Measurements from ENCODE around the gene GTSF1L. TPM values are rescaled to one million over a fixed set of nuclear protein-coding genes. Genes with fewer than 3 reads are reported as not detected.

GTSF1L gene
- total RNA-seq, 2 experiments from 2014 or later = not detected

DNA sequence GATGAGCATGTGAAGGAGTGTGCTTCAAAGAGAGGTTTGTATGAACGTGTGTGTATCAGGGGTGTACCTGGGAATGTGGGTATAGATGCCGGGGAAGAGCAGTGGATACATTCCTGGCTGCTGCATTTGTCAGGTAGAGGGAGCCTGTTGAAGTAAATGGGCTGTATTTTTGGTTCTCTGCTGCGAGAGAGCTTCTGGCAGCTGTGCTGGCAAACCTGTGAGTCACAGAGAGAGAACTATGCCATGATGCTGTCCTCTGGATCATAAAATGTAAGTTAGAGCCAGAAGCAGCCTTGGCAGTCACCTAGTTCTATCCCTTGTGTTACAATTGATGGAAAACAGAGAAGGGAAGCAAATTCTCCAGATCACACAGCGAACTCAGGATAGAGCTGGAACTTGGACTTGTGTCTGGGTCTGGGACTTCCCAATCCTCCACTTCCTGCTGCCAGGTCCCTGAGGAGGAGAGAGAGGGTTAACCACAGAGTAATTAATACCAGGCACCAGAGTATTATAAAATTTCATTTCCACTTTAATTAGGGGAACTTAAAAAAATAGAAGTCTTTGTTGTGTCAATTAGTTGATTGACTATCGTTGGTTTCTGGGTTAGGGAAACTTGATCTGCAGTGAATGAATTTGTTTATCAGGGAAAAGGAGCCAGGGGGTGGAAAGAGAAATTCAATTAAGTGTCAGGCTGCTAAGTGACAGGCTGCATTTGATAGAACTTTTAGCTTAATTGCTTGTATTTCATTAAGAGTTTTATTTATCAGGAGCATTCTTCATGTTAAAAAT is 41.1 kb upstream of the GTSF1L start:
- TF ChIP-seq, protein P1, sequence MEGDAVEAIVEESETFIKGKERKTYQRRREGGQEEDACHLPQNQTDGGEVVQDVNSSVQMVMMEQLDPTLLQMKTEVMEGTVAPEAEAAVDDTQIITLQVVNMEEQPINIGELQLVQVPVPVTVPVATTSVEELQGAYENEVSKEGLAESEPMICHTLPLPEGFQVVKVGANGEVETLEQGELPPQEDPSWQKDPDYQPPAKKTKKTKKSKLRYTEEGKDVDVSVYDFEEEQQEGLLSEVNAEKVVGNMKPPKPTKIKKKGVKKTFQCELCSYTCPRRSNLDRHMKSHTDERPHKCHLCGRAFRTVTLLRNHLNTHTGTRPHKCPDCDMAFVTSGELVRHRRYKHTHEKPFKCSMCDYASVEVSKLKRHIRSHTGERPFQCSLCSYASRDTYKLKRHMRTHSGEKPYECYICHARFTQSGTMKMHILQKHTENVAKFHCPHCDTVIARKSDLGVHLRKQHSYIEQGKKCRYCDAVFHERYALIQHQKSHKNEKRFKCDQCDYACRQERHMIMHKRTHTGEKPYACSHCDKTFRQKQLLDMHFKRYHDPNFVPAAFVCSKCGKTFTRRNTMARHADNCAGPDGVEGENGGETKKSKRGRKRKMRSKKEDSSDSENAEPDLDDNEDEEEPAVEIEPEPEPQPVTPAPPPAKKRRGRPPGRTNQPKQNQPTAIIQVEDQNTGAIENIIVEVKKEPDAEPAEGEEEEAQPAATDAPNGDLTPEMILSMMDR (IDR thresholded peaks at IDR 0.05) = no peak
- Mint-ChIP-seq H3K27ac (no peak overlapping the region), H3K36me3 (ENCODE audit: low read depth) (no peaks in the 10 kb centered on the region), H3K9me3 (no peaks in the 10 kb centered on the region), H3K4me1 (ENCODE audit: low read depth) (no peaks in the 10 kb centered on the region), H3K4me3 (no peak overlapping the region), H3K27me3 (peaks cover 25% of the 10 kb centered on the region)
- CTCF ChIA-PET = no interaction called here
- no peak for DNase-seq
- no peak for ATAC-seq
- POLR2A ChIA-PET = no interaction called here
- intact Hi-C loops (cut with micrococcal nuclease) = no loop called here

DNA sequence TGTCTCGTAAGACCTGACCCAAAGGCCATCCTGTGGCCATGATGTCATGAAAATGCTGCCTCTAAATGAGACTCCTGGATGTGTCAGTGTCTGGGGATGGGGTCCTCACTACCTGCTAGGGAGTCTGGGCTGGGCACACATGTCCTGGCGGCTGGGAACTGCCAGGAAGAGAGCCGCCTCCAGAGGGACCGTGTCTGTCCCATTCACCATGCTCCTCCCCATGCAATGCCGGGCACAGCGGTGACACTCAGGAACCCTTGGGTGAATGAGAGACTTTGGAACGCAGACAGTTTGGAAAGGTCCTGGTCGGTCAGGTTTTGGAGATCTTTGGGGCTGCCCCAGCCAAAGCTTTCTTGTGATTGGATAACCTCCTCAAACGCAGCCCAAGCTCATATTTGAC is 40.1 kb upstream of the GTSF1L start:
- DNase-seq (no peak), ATAC-seq (no peak)
- ChIA-PET CTCF (no interaction called here), POLR2A (no interaction called here)
- intact Hi-C loops (cut with micrococcal nuclease) = no loop called here
- no peak overlapping the region for H3K4me3 Mint-ChIP-seq
- H3K4me1 Mint-ChIP-seq (ENCODE audit: low read depth) = no peaks in the 10 kb centered on the region
- H3K27me3 Mint-ChIP-seq = peaks cover 19% of the 10 kb centered on the region
- no peak overlapping the region for H3K27ac Mint-ChIP-seq
- TF ChIP-seq, protein P1 (IDR thresholded peaks at IDR 0.05) = no peak
- no peaks in the 10 kb centered on the region for H3K9me3 Mint-ChIP-seq
- H3K36me3 Mint-ChIP-seq (ENCODE audit: low read depth) = no peaks in the 10 kb centered on the region

DNA sequence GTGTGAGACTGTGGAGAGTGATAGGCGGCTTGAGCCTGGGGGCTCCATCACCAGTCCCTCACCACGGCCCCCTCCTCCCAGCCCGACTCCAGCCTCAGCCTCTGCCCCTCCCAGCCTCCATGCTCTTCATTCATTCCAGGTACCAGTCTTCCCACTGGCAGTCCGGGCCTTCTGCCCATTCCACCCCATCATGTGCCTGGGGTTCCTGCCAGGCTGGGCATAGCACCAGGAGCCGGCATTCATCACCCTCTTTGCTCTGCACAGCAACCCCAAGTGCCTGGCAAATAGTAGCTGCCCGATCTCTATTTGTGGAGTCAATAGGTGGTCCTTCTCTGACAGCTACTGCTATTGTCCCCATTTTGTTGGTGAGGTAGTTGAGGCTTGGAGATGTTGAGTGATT is 39.6 kb upstream of the GTSF1L start:
- TF ChIP-seq, protein P1 (IDR thresholded peaks at IDR 0.05) = no peak
- no peak for DNase-seq
- H3K4me3 Mint-ChIP-seq = no peak overlapping the region
- H3K9me3 Mint-ChIP-seq = no peaks in the 10 kb centered on the region
- POLR2A ChIA-PET = no interaction called here
- CTCF ChIA-PET = interaction anchor here (1.3 kb wide), 1 partner anchor 423 kb away, joined by 4 read pairs; no protein-coding TSS in a partner anchor
- no peaks in the 10 kb centered on the region for H3K4me1 Mint-ChIP-seq (ENCODE audit: low read depth)
- H3K27me3 Mint-ChIP-seq = peaks cover 18% of the 10 kb centered on the region
- ATAC-seq = no peak
- no peaks in the 10 kb centered on the region for H3K36me3 Mint-ChIP-seq (ENCODE audit: low read depth)
- intact Hi-C loops (cut with micrococcal nuclease) = no loop called here
- H3K27ac Mint-ChIP-seq = no peak overlapping the region

DNA sequence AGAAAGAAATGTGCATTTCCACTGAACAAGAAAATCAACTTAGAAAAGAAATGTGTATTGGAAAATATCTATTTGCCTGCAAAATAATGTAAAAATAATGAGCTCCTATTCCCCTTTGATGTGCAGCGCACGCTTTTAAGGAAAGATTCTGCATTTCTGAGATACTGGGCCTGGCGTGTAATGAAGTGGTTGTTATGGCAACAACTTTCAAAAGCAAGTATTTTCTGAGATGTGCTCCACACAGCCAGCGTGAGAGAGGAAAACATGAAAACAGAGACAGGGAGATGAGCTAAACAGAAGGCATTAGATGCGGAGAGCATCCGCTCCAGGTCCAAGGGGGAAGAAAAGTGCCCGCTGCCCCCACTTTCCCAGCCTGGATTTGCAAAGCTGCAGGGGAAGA is 39.1 kb upstream of the GTSF1L start:
- CTCF ChIA-PET = interaction anchor here (1.3 kb wide), 1 partner anchor 424 kb away, joined by 4 read pairs; no protein-coding TSS in a partner anchor
- ATAC-seq = no peak
- POLR2A ChIA-PET = no interaction called here
- H3K4me3 Mint-ChIP-seq = no peak overlapping the region
- H3K27ac Mint-ChIP-seq = no peak overlapping the region
- no peaks in the 10 kb centered on the region for H3K9me3 Mint-ChIP-seq
- no peaks in the 10 kb centered on the region for H3K36me3 Mint-ChIP-seq (ENCODE audit: low read depth)
- DNase-seq = no peak
- TF ChIP-seq, protein P1 (IDR thresholded peaks at IDR 0.05) = no peak
- intact Hi-C loops (cut with micrococcal nuclease) = no loop called here
- H3K27me3 Mint-ChIP-seq = peaks cover 16% of the 10 kb centered on the region
- no peaks in the 10 kb centered on the region for H3K4me1 Mint-ChIP-seq (ENCODE audit: low read depth)

DNA sequence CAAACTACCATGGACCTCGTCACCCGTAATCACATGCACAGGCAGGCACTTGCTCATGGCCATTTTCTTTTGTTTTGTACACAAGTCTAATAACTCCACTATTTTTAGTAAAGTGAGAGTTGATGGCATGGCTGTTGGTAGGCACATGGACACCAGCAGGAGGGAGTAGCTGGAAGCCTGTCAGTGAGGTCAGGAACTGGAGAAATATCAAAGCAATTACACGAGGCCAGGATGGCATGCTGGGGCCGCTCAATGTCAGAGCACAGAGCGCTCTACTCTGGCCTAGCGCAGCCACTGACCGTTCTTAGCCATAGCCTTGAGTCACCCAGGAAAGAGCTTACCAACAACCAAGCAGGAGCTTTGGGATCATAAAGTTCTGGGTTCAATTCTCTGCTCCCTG is 36.1 kb upstream of the GTSF1L start:
- H3K4me1 Mint-ChIP-seq (ENCODE audit: low read depth) = peaks cover 4% of the 10 kb centered on the region
- CTCF ChIA-PET = interaction anchor here (1.2 to 1.4 kb wide), 2 partner anchors 12 to 78 kb away, joined by 4 read pairs; no protein-coding TSS in a partner anchor
- POLR2A ChIA-PET = no interaction called here
- intact Hi-C loops (cut with micrococcal nuclease) = no loop called here
- no peaks in the 10 kb centered on the region for H3K36me3 Mint-ChIP-seq (ENCODE audit: low read depth)
- H3K4me3 Mint-ChIP-seq = no peak overlapping the region
- TF ChIP-seq, protein P1 (IDR thresholded peaks at IDR 0.05) = no peak
- peaks cover 3% of the 10 kb centered on the region for H3K9me3 Mint-ChIP-seq
- H3K27ac Mint-ChIP-seq = no peak overlapping the region
- peaks cover 10% of the 10 kb centered on the region for H3K27me3 Mint-ChIP-seq
- ATAC-seq = no peak
- no peak for DNase-seq

Measured in activated CD8-positive, alpha-beta T cell treated with anti-CD3 and anti-CD28 coated beads for 36 hours (primary cell).